IgD-negative memory B cell (primary cell): ENCODE data around the gene DIDO1. TPM values are rescaled to one million over a fixed set of nuclear protein-coding genes. Genes with fewer than 3 reads are reported as not detected.
"Not testable (repeated sequence)": the region's sequence is repeated elsewhere in the genome, so short reads cannot be mapped to it uniquely, and the experiment has no call there.

Source experiments
- H3K27ac Mint-ChIP-seq, 3 donors: one replicate each; pipeline ENCODE4 v1.8.0; 2020 to 2022; ENCODE audit warnings: mild to moderate bottlenecking in 3 of 3, mixed read lengths in 3 of 3, moderate library complexity in 1 of 3
- H3K27me3 Mint-ChIP-seq: one replicate; pipeline ENCODE4 v1.8.0; 2021; ENCODE audit warnings: mixed read lengths
- H3K36me3 Mint-ChIP-seq: one replicate; pipeline ENCODE4 v1.8.0; 2020; ENCODE audit warnings: mild to moderate bottlenecking, mixed read lengths
- H3K4me1 Mint-ChIP-seq, 3 donors: one replicate each; pipeline ENCODE4 v1.8.0; 2020 to 2022; ENCODE audit warnings: mixed read lengths in 3 of 3, mild to moderate bottlenecking in 1 of 3
- H3K4me3 Mint-ChIP-seq, 4 donors: one replicate each; pipeline ENCODE4 v1.8.0; 2020 to 2022; ENCODE audit warnings: mild to moderate bottlenecking in 4 of 4, mixed read lengths in 4 of 4, moderate library complexity in 3 of 4
- H3K9me3 Mint-ChIP-seq, 3 donors: one replicate each; pipeline ENCODE4 v1.8.0; 2020 to 2021; ENCODE audit warnings: mixed read lengths in 3 of 3, mild to moderate bottlenecking in 1 of 3
- polyA plus RNA-seq: library from polyadenylated mRNA; unstranded; fragments of 300-500 nt; fragmentation: Illumina TruSeq; gene quantifications from one replicate; pipeline ENCODE4 v1.2.3, GENCODE V29; 2021

Gene DIDO1
- polyA plus RNA-seq, 1 donor from 2014 or later = 42.8 TPM

GRCh38 chr20:62873280-62873679, 53.0 kb downstream of the DIDO1 start:
- Mint-ChIP-seq H3K27ac (peak overlapping the region in 2 of 3 donors; percentile 19 to 78), H3K36me3 (peaks cover 4% of the 10 kb centered on the region)

GRCh38 chr20:62872862-62873261, 53.4 kb downstream of the DIDO1 start:
- no peaks in the 10 kb centered on the region for H3K9me3 Mint-ChIP-seq
- peak overlapping the region in 2 of 3 donors; percentile 19 to 78 for H3K27ac Mint-ChIP-seq
- peak overlapping the region in 1 of 4 donors; percentile 60 for H3K4me3 Mint-ChIP-seq
- H3K4me1 Mint-ChIP-seq = peaks cover 0 to 9% (median 0%) of the 10 kb centered on the region in 3 donors
- H3K36me3 Mint-ChIP-seq = peaks cover 3% of the 10 kb centered on the region
- H3K27me3 Mint-ChIP-seq = peaks cover 4% of the 10 kb centered on the region

More at GRCh38 chr20:62873280-62873679, 53.0 kb downstream of the DIDO1 start:
- H3K9me3 Mint-ChIP-seq = no peaks in the 10 kb centered on the region
- peaks cover 4% of the 10 kb centered on the region for H3K27me3 Mint-ChIP-seq
- H3K4me1 Mint-ChIP-seq = peaks cover 0 to 9% (median 0%) of the 10 kb centered on the region in 3 donors
- H3K4me3 Mint-ChIP-seq = peak overlapping the region in 1 of 4 donors; percentile 20

GRCh38 chr20:62872184-62872847, 54.0 kb downstream of the DIDO1 start:
- Mint-ChIP-seq H3K27ac (peak overlapping the region in 1 of 3 donors; percentile 78), H3K9me3 (no peaks in the 10 kb centered on the region), H3K4me1 (peaks cover 0 to 9% (median 0%) of the 10 kb centered on the region in 3 donors), H3K4me3 (no peak overlapping the region), H3K36me3 (peaks cover 4% of the 10 kb centered on the region), H3K27me3 (peaks cover 4% of the 10 kb centered on the region)

GRCh38 chr20:62864207-62864606, 62.1 kb downstream of the DIDO1 start:
- H3K4me1 Mint-ChIP-seq = peaks cover 4 to 6% (median 6%) of the 10 kb centered on the region in 3 donors
- H3K27me3 Mint-ChIP-seq = peaks cover 3% of the 10 kb centered on the region
- H3K27ac Mint-ChIP-seq = no peak overlapping the region

GRCh38 chr20:62861726-62862336, 64.5 kb downstream of the DIDO1 start, which contains the start of gene TCFL5:
TSS of gene TCFL5 (minus strand) at chr20:62861822. CDS start at chr20:62861670, 152 bp downstream.
- Mint-ChIP-seq H3K27me3 (peaks cover 10% of the 10 kb centered on the region), H3K27ac (peak within 1 kb of the TSS; percentile 70 to 86 (median 79)), H3K9me3 (no peaks in the 10 kb centered on the region), H3K36me3 (peaks cover 10% of the 10 kb centered on the region), H3K4me3 (peak within 1 kb of the TSS; percentile 18 to 88 (median 75)), H3K4me1 (peaks cover 6 to 11% (median 8%) of the 10 kb centered on the region in 3 donors)

More at GRCh38 chr20:62864207-62864606, 62.1 kb downstream of the DIDO1 start:
- Mint-ChIP-seq H3K36me3 (peaks cover 5% of the 10 kb centered on the region), H3K4me3 (peak overlapping the region in 1 of 4 donors; percentile 37), H3K9me3 (no peaks in the 10 kb centered on the region)

GRCh38 chr20:62860924-62861691, 65.2 kb downstream of the DIDO1 start:
- Mint-ChIP-seq H3K27ac (no peak overlapping the region), H3K4me3 (peak overlapping the region in 1 of 4 donors; percentile 52), H3K9me3 (no peaks in the 10 kb centered on the region), H3K36me3 (peaks cover 10% of the 10 kb centered on the region), H3K4me1 (peaks cover 6 to 11% (median 8%) of the 10 kb centered on the region in 3 donors), H3K27me3 (peaks cover 10% of the 10 kb centered on the region)

- no peaks in the 10 kb centered on the region for H3K9me3 Mint-ChIP-seq
- peak overlapping the region; percentile 69 to 85 (median 77) for H3K4me3 Mint-ChIP-seq
- peaks cover 10% of the 10 kb centered on the region for H3K36me3 Mint-ChIP-seq
- peaks cover 10% of the 10 kb centered on the region for H3K27me3 Mint-ChIP-seq
- peaks cover 6 to 11% (median 8%) of the 10 kb centered on the region in 3 donors for H3K4me1 Mint-ChIP-seq
- H3K27ac Mint-ChIP-seq = peak overlapping the region in 2 of 3 donors; percentile 85 to 90
Measured at GRCh38 chr20:62860391-62860923, 65.8 kb downstream of the DIDO1 start.

- Mint-ChIP-seq H3K27ac (peak overlapping the region in 2 of 3 donors; percentile 85 to 90), H3K27me3 (peaks cover 10% of the 10 kb centered on the region), H3K4me3 (peak overlapping the region; percentile 3 to 85 (median 75)), H3K9me3 (no peaks in the 10 kb centered on the region), H3K36me3 (peaks cover 8% of the 10 kb centered on the region), H3K4me1 (peaks cover 6 to 11% (median 8%) of the 10 kb centered on the region in 3 donors)
Measured at GRCh38 chr20:62859721-62860120, 66.6 kb downstream of the DIDO1 start.

- Mint-ChIP-seq H3K4me3 (peak overlapping the region in 3 of 4 donors; percentile 26 to 56 (median 49)), H3K27me3 (peaks cover 10% of the 10 kb centered on the region), H3K27ac (peak overlapping the region in 1 of 3 donors; percentile 77), H3K36me3 (peaks cover 12% of the 10 kb centered on the region), H3K4me1 (peaks cover 6 to 11% (median 8%) of the 10 kb centered on the region in 3 donors), H3K9me3 (no peaks in the 10 kb centered on the region)
Measured at GRCh38 chr20:62858058-62858830, 68.1 kb downstream of the DIDO1 start.

GRCh38 chr20:62856931-62857619, 69.2 kb downstream of the DIDO1 start:
- Mint-ChIP-seq H3K4me1 (peaks cover 6 to 10% (median 8%) of the 10 kb centered on the region in 3 donors), H3K4me3 (no peak overlapping the region), H3K27ac (peak overlapping the region in 1 of 3 donors; percentile 49), H3K27me3 (peaks cover 10% of the 10 kb centered on the region), H3K36me3 (peaks cover 15% of the 10 kb centered on the region), H3K9me3 (no peaks in the 10 kb centered on the region)

GRCh38 chr20:62855120-62855519, 71.2 kb downstream of the DIDO1 start:
- Mint-ChIP-seq H3K27me3 (peaks cover 7% of the 10 kb centered on the region), H3K27ac (no peak overlapping the region), H3K4me1 (peaks cover 3 to 7% (median 6%) of the 10 kb centered on the region in 3 donors), H3K9me3 (no peaks in the 10 kb centered on the region), H3K4me3 (no peak overlapping the region), H3K36me3 (peaks cover 17% of the 10 kb centered on the region)

GRCh38 chr20:62854121-62854520, 72.2 kb downstream of the DIDO1 start:
- Mint-ChIP-seq H3K27ac (no peak overlapping the region), H3K9me3 (no peaks in the 10 kb centered on the region), H3K36me3 (peaks cover 17% of the 10 kb centered on the region), H3K4me1 (peaks cover 0 to 5% (median 4%) of the 10 kb centered on the region in 3 donors), H3K27me3 (peaks cover 6% of the 10 kb centered on the region), H3K4me3 (no peak overlapping the region)

- not testable (repeated sequence) for H3K4me1 Mint-ChIP-seq, H3K27ac Mint-ChIP-seq, H3K4me3 Mint-ChIP-seq, H3K27me3 Mint-ChIP-seq, H3K9me3 Mint-ChIP-seq
- peaks cover 19% of the 10 kb centered on the region for H3K36me3 Mint-ChIP-seq
Measured at GRCh38 chr20:62853304-62853703, 73.0 kb downstream of the DIDO1 start.
